WTC11 (cell line): Measurements from ENCODE around the gene ZNF683. TPM values are rescaled to one million over a fixed set of nuclear protein-coding genes. Genes with fewer than 3 reads are reported as not detected.

ENCODE experiments used
- ATAC-seq: fragments of 200-7000 bp; cut with Tn5 transposase; 2 replicates; pipeline ENCODE4 v1.10.0; 2021; ENCODE audit warnings: mild to moderate bottlenecking, moderate library complexity
- CTCF ChIA-PET: fragments of 300-600 bp; sonication (Branson Sonifier 250); formaldehyde crosslinking; loops from one replicate; lab custom pipeline; 2021; ENCODE audit warnings: antibody characterized with exemption; lab: Charles Lee
- POLR2A ChIA-PET: fragments of 350-600 bp; sonication (Branson Sonifier 250); formaldehyde crosslinking; loops from one replicate; lab custom pipeline; 2021; ENCODE audit warnings: antibody characterized with exemption; lab: Charles Lee
- DNase-seq: peaks from one replicate; pipeline ENCODE4 v3.0.0; 2021; ENCODE audit warnings: low spot score
- H3K27ac Mint-ChIP-seq: 2 replicates; pipeline ENCODE4 v1.8.0; 2021; ENCODE audit warnings: mixed read lengths
- H3K27me3 Mint-ChIP-seq: 2 replicates; pipeline ENCODE4 v1.8.0; 2021; ENCODE audit warnings: low read depth, mild to moderate bottlenecking, moderate library complexity, mixed read lengths
- H3K36me3 Mint-ChIP-seq: 2 replicates; pipeline ENCODE4 v1.8.0; 2021; ENCODE audit warnings: mixed read lengths
- H3K4me1 Mint-ChIP-seq: 2 replicates; pipeline ENCODE4 v1.8.0; 2022; ENCODE audit warnings: mixed read lengths
- H3K4me3 Mint-ChIP-seq: 2 replicates; pipeline ENCODE4 v1.8.0; 2021; ENCODE audit warnings: mild to moderate bottlenecking, moderate library complexity, mixed read lengths
- H3K9me3 Mint-ChIP-seq: 2 replicates; pipeline ENCODE4 v1.8.0; 2021; ENCODE audit warnings: mixed read lengths
- AR ChIP-seq: fragments of 250-450 bp; sonication (Bioruptor Pico); IDR thresholded peaks from 2 replicates; pipeline ENCODE4 v1.9.0; 2021; ENCODE audit warnings: mild to moderate bottlenecking
- ARID4B ChIP-seq: sonication (generic); formaldehyde crosslinking; IDR thresholded peaks from 2 replicates; pipeline ENCODE4 v1.8.0; 2023; ENCODE audit warnings: missing genetic modification reagents, mild to moderate bottlenecking, borderline replicate concordance
- ATF1 ChIP-seq: sonication (generic); formaldehyde crosslinking; IDR thresholded peaks from 2 replicates; pipeline ENCODE4 v1.8.1; 2023; ENCODE audit warnings: mild to moderate bottlenecking, moderate library complexity, missing genetic modification reagents
- CTCF ChIP-seq: fragments of 200-600 bp; IDR thresholded peaks from 2 replicates; pipeline ENCODE4 v1.8.0; 2022; ENCODE audit warnings: antibody characterized with exemption
- E2F4 ChIP-seq: sonication (generic); formaldehyde crosslinking; IDR thresholded peaks from 2 replicates; pipeline ENCODE4 v1.8.1; 2022; ENCODE audit warnings: low read depth, mild to moderate bottlenecking, moderate library complexity, missing genetic modification reagents, borderline replicate concordance
- EMX1 ChIP-seq: fragments of 250-450 bp; sonication (Bioruptor Pico); IDR thresholded peaks from 2 replicates; pipeline ENCODE4 v1.8.0; 2021; ENCODE audit warnings: mild to moderate bottlenecking
- ETV6 ChIP-seq: sonication (generic); formaldehyde crosslinking; IDR thresholded peaks from 2 replicates; pipeline ENCODE4 v1.8.1; 2022; ENCODE audit warnings: mild to moderate bottlenecking, missing genetic modification reagents
- HMGA2 ChIP-seq: fragments of 250-450 bp; sonication (Bioruptor Pico); IDR thresholded peaks from 2 replicates; pipeline ENCODE4 v1.4.0; 2021; ENCODE audit warnings: mild to moderate bottlenecking, moderate library complexity
- MAX ChIP-seq: sonication (generic); formaldehyde crosslinking; IDR thresholded peaks from 2 replicates; pipeline ENCODE4 v1.8.0; 2022; ENCODE audit warnings: mild to moderate bottlenecking, missing genetic modification reagents
- NFATC4 ChIP-seq: fragments of 250-450 bp; sonication (Bioruptor Pico); IDR thresholded peaks from 2 replicates; pipeline ENCODE4 v1.9.0; 2021; ENCODE audit warnings: mild to moderate bottlenecking
- SP1 ChIP-seq: sonication (generic); formaldehyde crosslinking; conservative IDR thresholded peaks from 2 replicates; pipeline ENCODE4 v1.8.1; 2022; ENCODE audit warnings: missing genetic modification reagents
- TEAD1 ChIP-seq: sonication (generic); formaldehyde crosslinking; IDR thresholded peaks from 2 replicates; pipeline ENCODE4 v1.8.0; 2022; ENCODE audit warnings: mild to moderate bottlenecking, missing genetic modification reagents
- TEAD4 ChIP-seq: sonication (generic); formaldehyde crosslinking; IDR thresholded peaks from 2 replicates; pipeline ENCODE4 v1.8.0; 2022; ENCODE audit warnings: mild to moderate bottlenecking, missing genetic modification reagents
- ZBTB21 ChIP-seq: sonication (generic); formaldehyde crosslinking; IDR thresholded peaks from 2 replicates; pipeline ENCODE4 v1.8.1; 2023; ENCODE audit warnings: mild to moderate bottlenecking, missing genetic modification reagents, borderline replicate concordance
- ZNF416 ChIP-seq: fragments of 250-450 bp; sonication (Bioruptor Pico); IDR thresholded peaks from 2 replicates; pipeline ENCODE4 v1.9.0; 2021; ENCODE audit warnings: mild to moderate bottlenecking, inconsistent platforms
- ZNF532 ChIP-seq: fragments of 250-450 bp; sonication (Bioruptor Pico); IDR thresholded peaks from 2 replicates; pipeline ENCODE4 v1.9.0; 2021; ENCODE audit warnings: mild to moderate bottlenecking, borderline replicate concordance
- ZNF671 ChIP-seq: fragments of 250-450 bp; sonication (Bioruptor Pico); IDR thresholded peaks from 2 replicates; pipeline ENCODE4 v1.8.0; 2021; ENCODE audit warnings: mild to moderate bottlenecking
- total RNA-seq: library from RNA; stranded (reverse); gene quantifications from 3 replicates; pipeline ENCODE4 v1.2.3, GENCODE V29; 2021

Gene ZNF683
- total RNA-seq, 1 experiment from 2014 or later: not detected

- POLR2A ChIA-PET: interaction anchor here (0.6 to 1.9 kb wide), 9 partner anchors 9 to 132 kb away, joined by 3 to 11 read pairs (median 3); partner anchors contain the start of gene DHDDS
- H3K27ac Mint-ChIP-seq: peak overlapping the region; percentile 100
- H3K27me3 Mint-ChIP-seq: no peaks in the 10 kb centered on the region
- CTCF ChIA-PET: interaction anchor here (0.6 to 6.7 kb wide), 58 partner anchors 9 to 494 kb away, joined by 3 to 85 read pairs (median 5); partner anchors contain the start of genes CATSPER4, CD52, CEP85 and CNKSR1
- ATAC-seq (peak; percentile 64), DNase-seq (peak; percentile 95)
- no peaks in the 10 kb centered on the region for H3K9me3 Mint-ChIP-seq
- TF ChIP-seq TEAD4: no peak
- peak; percentile 79 for TF ChIP-seq ETV6 (CRISPR knock-in tag)
- TF ChIP-seq ARID4B: no peak
- peak; percentile 37; the same call in 1 of the 2 replicates for TF ChIP-seq MAX (CRISPR knock-in tag)
- TF ChIP-seq ZNF671 (CRISPR knock-in tag): peak; percentile 78; the same call in 1 of the 2 replicates
- TF ChIP-seq AR (CRISPR knock-in tag): no peak
- 0 out of 2 replicates have a peak, but pooled peaks have one; percentile 25 for TF ChIP-seq TEAD1 (CRISPR knock-in tag)
- TF ChIP-seq ZNF532 (CRISPR knock-in tag): 0 out of 2 replicates have a peak, but pooled peaks have one; percentile 49
- TF ChIP-seq ZNF416 (CRISPR knock-in tag): peak; percentile 71; the same call in 1 of the 2 replicates
- TF ChIP-seq E2F4 (CRISPR knock-in tag): no peak
- TF ChIP-seq EMX1 (CRISPR knock-in tag): peak; percentile 68; the same call in 1 of the 2 replicates
- TF ChIP-seq SP1 (CRISPR knock-in tag): no peak
- no peak for TF ChIP-seq HMGA2 (CRISPR knock-in tag)
- no peak for TF ChIP-seq ZBTB21 (CRISPR knock-in tag)
- no peak for TF ChIP-seq ATF1 (CRISPR knock-in tag)
- TF ChIP-seq NFATC4: peak; percentile 46; the same call in 1 of the 2 replicates
- TF ChIP-seq CTCF: peak; percentile 92
- H3K4me1 Mint-ChIP-seq: peaks cover 91% of the 10 kb centered on the region
- H3K36me3 Mint-ChIP-seq: peaks cover 64% of the 10 kb centered on the region
- H3K4me3 Mint-ChIP-seq: peak overlapping the region; percentile 61
Measured at GRCh38 chr1:26417111-26417759, 44.7 kb upstream of the ZNF683 start.
